Adipose tissue (tissue), 3 donors: ENCODE measurements around the gene TCHP. TPM values are rescaled to one million over a fixed set of nuclear protein-coding genes. Genes with fewer than 3 reads are reported as not detected.
A peak's percentile ranks its signal among the peaks of the same experiment; 100 is the strongest.
"Not testable (repeated sequence)": the region's sequence is repeated elsewhere in the genome, so short reads cannot be mapped to it uniquely, and the experiment has no call there.

ENCODE experiments used
- H3K27ac ChIP-seq: one replicate; pipeline ENCODE4 v1.5.1; 2013; ENCODE audit warnings: low read depth, low read length
- WGBS, 3 donors: extraction: QIAGEN DNeasy Blood & Tissue Kit; methylation state at CpG; one replicate each; pipeline ENCODE4 v1.1.7; 2013; 5-methylcytosine and 5-hydroxymethylcytosine counted together
- polyA plus RNA-seq, 3 donors: library from polyadenylated mRNA; stranded (reverse); fragments of 200-250 nt; gene quantifications; one replicate each; pipeline ENCODE4 v1.2.3, GENCODE V29; 2013
- donor health status: healthy with polysubstance abuse.
- donor health status: Bipolar disorder and iron deficiency.
- donor health status: healthy.

TCHP gene
- polyA plus RNA-seq, 3 donors = 6.6 to 8.8 (median 8.0) TPM

- WGBS, 3 donors = 93 to 97% (median 94%) methylated on average over 8 of the region's 8 CpGs
- no peak overlapping the region for H3K27ac ChIP-seq
Observed at GRCh38 chr12:109926016-109926415, 25.9 kb downstream of the TCHP start.

- no peak overlapping the region for H3K27ac ChIP-seq
- 87 to 93% (median 93%) methylated on average over 10 to 11 of the region's 11 CpGs for WGBS, 3 donors
Observed at GRCh38 chr12:109926488-109927210, 26.6 kb downstream of the TCHP start.

GRCh38 chr12:109927622-109928021 is 27.5 kb downstream of the TCHP start:
- WGBS, 3 donors = 71 to 79% (median 75%) methylated on average over 8 of the region's 8 CpGs
- H3K27ac ChIP-seq = no peak overlapping the region

GRCh38 chr12:109928058-109928656 is 28.1 kb downstream of the TCHP start:
- H3K27ac ChIP-seq = no peak overlapping the region
- 87 to 93% (median 92%) methylated on average over 12 of the region's 12 CpGs for WGBS, 3 donors

GRCh38 chr12:109929326-109929725 is 29.3 kb downstream of the TCHP start:
- 63 to 96% (median 95%) methylated on average over 14 of the region's 14 CpGs for WGBS, 3 donors
- not testable (repeated sequence) for H3K27ac ChIP-seq

GRCh38 chr12:109930028-109930800 is 30.1 kb downstream of the TCHP start:
- no peak overlapping the region for H3K27ac ChIP-seq

GRCh38 chr12:109931143-109931542 is 31.1 kb downstream of the TCHP start:
- no peak overlapping the region for H3K27ac ChIP-seq
- WGBS, 3 donors = 80 to 95% (median 91%) methylated on average over 5 of the region's 5 CpGs

More at GRCh38 chr12:109930028-109930800, 30.1 kb downstream of the TCHP start:
- WGBS, 3 donors = 40 to 89% (median 78%) methylated on average over 16 of the region's 16 CpGs

- WGBS, 3 donors = 46 to 73% (median 63%) methylated on average over 14 of the region's 14 CpGs
Observed at GRCh38 chr12:109932878-109933503, 32.9 kb downstream of the TCHP start.

GRCh38 chr12:109934026-109934425 is 34.0 kb downstream of the TCHP start:
- H3K27ac ChIP-seq = no peak overlapping the region
- 54 to 87% (median 78%) methylated on average over 5 of the region's 5 CpGs for WGBS, 3 donors

More at GRCh38 chr12:109932878-109933503, 32.9 kb downstream of the TCHP start:
- peak overlapping the region; percentile 17 for H3K27ac ChIP-seq

- 80 to 85% (median 85%) methylated on average over 5 of the region's 5 CpGs for WGBS, 3 donors
- no peak overlapping the region for H3K27ac ChIP-seq
Observed at GRCh38 chr12:109937371-109937770, 37.3 kb downstream of the TCHP start.

GRCh38 chr12:109938947-109939346 is 38.9 kb downstream of the TCHP start:
- WGBS, 3 donors = 93 to 97% (median 96%) methylated on average over 7 of the region's 7 CpGs
- no peak overlapping the region for H3K27ac ChIP-seq

- WGBS, 3 donors = 94 to 96% (median 94%) methylated on average over 2 of the region's 2 CpGs
- H3K27ac ChIP-seq = no peak overlapping the region
Observed at GRCh38 chr12:109939504-109939903, 39.4 kb downstream of the TCHP start.

- 96 to 98% (median 97%) methylated on average over 6 of the region's 6 CpGs for WGBS, 3 donors
- H3K27ac ChIP-seq = no peak overlapping the region
Observed at GRCh38 chr12:109940339-109940923, 40.4 kb downstream of the TCHP start.

- 93 to 95% (median 94%) methylated on average over 7 of the region's 7 CpGs for WGBS, 3 donors
- H3K27ac ChIP-seq = no peak overlapping the region
Observed at GRCh38 chr12:109943811-109944210, 43.7 kb downstream of the TCHP start.

GRCh38 chr12:109944561-109945359 is 44.7 kb downstream of the TCHP start:
- no peak overlapping the region for H3K27ac ChIP-seq
- WGBS, 3 donors = 50 to 52% (median 50%) methylated on average over 17 of the region's 17 CpGs

- H3K27ac ChIP-seq = no peak overlapping the region
- 22 to 34% (median 24%) methylated on average over 5 of the region's 5 CpGs for WGBS, 3 donors
Observed at GRCh38 chr12:109946505-109946904, 46.4 kb downstream of the TCHP start.

- H3K27ac ChIP-seq = no peak overlapping the region
- WGBS, 3 donors = 86 to 93% (median 87%) methylated on average over 9 of the region's 9 CpGs
Observed at GRCh38 chr12:109946913-109947312, 46.8 kb downstream of the TCHP start.

- no peak overlapping the region for H3K27ac ChIP-seq
- 33 to 40% (median 38%) methylated on average over 3 of the region's 3 CpGs for whole genome bisulfite sequencing, 3 donors
Observed at GRCh38 chr12:109947521-109947920, 47.4 kb downstream of the TCHP start.
